GOT3 (cell line): ENCODE measurements around the gene NTRK2.

ENCODE experiments used
- DNase-seq: peaks from one replicate; lab custom pipeline; 2025; ENCODE audit warnings: mixed read lengths; lab: John Stamatoyannopoulos, UW

NTRK2 gene

DNA sequence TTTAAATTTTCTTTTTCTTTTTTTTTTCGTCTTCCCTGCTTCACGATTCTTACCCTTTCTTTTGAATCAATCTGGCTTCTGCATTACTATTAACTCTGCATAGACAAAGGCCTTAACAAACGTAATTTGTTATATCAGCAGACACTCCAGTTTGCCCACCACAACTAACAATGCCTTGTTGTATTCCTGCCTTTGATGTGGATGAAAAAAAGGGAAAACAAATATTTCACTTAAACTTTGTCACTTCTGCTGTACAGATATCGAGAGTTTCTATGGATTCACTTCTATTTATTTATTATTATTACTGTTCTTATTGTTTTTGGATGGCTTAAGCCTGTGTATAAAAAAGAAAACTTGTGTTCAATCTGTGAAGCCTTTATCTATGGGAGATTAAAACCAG, 352.2 kb downstream of the NTRK2 start:
- no peak for DNase-seq

DNA sequence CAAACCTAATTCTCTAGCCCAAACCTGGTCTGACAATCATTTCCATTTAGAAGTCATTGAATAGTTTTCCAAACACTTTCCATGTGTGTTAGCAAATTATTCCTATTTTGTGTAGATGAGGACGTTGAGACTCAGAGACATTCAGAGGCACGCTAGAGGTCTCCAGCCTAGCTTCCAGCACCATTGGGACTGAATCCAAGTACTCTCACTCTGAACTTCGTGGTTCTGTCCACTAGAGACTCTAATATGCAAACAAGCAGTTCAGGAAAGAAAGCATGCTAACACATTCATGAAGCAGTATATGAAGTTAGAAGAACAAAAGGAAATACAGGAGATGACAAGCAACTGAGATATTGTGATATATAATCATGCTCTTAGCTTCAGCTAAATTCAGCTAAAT, 354.8 kb downstream of the NTRK2 start:
- DNase-seq, result no peak

DNA sequence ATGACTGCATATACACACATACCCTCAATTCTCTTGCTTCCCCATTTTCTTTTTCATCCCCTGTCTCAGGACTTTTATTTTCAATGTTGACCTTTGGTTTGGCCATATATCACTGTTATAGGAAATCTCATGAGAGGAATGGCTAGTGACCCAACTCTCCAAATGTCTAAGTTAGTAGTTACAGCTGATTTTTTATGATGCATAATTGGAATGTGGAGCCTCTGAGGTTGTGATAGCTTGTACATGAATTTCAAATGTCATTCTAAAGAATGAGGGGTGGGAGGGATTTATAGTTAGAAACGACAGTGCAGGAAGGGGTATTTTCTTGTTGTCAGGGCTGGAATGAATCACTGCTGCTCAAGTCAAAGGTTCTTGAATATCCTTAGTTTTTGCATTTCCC, 356.1 kb downstream of the NTRK2 start:
- no peak for DNase-seq

DNA sequence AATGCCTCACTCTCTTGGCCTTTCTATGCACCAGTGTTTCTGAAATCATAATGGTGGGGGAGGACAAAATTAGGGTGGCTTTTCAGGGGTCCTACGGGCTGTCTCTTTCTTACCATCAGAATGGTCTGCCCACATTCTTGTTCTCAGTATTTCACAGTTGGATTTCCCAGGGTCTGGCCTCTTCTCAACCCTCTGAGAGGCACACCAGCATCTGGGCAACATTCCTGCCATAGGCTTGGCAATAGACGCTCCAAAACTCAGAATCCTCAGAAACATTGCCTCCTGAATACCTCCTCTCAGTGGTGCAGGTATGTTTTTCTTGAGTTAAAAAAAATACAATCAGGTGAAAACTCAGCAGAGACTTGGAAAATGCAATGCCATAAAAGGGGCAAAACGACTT, 358.3 kb downstream of the NTRK2 start:
- DNase-seq, result no peak

DNA sequence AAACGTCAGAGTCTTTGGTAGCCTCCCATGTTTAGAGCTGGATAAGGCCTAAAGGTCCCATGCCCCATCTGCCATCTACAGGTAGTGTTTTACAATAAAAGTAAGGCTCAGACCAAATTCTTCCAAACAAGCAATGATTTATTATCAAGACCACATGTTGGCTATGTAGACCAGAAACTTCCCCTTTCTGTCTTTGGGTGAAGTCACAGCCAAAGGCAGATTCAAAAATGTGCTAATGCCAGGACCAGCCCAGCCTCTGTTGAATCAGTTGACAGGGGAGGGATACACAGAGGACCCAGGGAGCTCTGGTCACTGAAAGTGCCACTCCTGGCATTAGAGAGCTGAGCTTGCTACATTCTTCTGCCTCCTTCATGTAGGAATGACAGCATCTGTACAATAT, 360.8 kb downstream of the NTRK2 start:
- no peak for DNase-seq

DNA sequence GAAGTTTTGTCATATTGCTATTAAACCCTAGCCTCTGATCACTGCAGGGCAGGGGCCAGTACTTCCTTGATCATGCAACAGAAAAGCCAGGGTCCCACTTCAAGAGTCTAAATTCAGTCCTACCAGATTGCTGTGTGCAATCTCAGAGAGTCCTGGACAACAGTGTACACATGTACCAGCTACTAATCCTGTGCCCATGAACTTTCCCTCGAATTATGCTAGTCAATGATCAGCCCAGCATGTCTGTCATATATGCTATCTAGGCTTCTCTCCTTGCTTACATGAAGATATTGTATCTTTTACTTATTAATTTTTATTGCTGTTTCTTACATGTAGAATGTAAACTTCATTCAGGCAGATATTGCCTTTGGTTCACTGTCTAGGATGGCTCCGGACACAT, 367.0 kb downstream of the NTRK2 start:
- DNase-seq, result no peak

DNA sequence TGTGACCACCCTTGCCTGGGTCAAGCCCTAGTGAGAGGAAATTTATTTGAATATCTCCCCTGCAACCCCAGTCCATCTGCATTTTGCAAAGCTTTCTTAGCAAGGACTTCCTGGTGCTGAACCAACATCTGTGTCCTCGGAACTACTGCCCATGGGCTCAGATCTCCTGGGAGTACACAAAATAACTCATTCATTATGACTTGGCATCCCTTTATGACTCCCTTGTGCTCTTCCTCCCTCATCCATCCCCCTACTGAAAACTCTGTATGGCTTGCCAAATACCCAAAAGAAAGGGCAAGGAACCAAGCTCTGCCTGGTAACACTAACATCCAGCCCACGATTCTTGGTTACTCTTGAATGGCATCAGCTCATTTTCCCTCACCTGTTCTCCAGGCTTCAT, 368.5 kb downstream of the NTRK2 start:
- DNase-seq, result no peak

DNA sequence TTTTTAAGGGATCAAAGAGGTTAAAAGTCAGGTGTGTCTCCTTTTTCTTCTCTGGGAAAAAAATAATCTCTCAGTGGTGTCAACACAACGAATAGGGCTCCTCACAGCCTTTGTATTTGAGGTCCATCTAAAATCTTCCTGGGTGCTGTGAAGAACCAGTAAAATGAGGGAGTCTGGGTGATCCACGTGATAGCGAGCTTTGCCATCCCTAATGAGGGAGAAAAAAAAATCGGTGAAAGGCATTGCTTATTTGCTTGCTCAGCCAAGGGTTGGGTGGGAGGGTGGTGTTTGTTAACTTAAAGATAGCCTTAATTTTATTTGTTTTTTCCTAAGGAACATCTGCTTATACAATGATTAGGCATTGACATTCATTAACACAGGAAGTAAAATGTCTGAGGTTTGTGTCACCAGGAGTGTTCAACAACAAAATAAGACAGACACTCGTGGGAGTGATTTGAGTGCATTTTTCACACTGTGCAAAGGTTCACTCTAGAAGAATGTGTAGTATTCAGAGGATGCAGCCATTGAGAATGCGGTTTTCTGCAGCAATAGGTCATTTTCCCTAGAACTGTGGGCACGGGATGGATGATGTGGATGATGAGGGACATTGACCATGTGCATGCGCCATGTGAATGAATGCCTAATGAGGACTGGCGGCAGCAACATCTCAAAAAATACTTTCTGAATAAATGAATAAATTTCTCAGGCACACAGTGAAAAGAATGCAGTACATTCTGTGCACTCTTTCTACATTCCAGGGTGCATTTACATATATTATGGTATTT, 369.5 kb downstream of the NTRK2 start:
- no peak for DNase-seq

DNA sequence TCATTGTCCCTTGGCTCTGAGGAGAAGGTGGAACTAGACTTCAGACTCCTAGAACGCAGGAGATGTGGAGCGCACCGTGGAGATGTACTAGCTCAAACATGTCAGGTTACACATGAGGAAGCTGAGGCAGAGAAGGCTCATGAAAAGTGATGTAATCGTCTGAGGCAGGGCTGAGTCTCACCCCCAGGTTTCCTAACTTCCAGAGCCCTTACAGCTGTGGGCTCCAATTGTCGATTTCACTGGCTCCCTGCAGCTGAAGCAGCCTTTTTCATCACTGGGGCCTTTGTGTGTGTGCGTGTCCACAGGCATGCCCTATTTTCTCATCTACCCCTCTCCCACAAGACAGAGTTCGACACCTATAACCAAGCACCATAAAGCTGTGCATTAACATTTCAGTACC, 370.6 kb downstream of the NTRK2 start:
- no peak for DNase-seq

DNA sequence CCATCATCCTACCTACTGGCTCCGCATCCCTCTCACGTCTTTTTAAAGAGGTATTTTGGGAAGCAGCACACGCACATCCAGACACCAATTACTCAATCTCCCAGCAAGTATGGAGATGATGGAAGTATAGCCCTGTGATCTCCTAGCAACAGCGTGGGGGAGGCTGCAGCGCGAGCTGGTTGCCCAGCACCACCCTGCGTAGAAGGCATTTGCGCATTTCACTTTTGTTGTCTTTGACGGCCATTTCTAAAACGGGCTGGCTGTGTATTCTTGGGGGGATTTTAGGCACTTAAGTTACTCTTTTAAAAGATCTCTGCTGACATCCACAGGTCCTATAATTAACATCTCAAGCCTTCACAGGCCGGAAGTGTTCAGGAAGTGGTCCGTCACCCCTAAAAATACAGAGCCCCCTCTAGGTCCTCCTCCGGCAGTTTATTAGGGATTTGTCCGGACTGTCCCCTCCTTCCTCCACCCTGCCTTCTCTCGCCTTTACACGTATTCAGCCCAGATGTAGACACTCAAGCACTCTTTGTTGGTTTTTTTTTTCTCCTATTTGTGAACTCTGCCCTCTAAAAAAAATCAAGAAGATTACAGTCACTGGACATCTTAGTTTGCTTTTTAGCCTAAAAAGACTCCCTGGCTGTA, 371.4 kb downstream of the NTRK2 start:
- no peak for DNase-seq

DNA sequence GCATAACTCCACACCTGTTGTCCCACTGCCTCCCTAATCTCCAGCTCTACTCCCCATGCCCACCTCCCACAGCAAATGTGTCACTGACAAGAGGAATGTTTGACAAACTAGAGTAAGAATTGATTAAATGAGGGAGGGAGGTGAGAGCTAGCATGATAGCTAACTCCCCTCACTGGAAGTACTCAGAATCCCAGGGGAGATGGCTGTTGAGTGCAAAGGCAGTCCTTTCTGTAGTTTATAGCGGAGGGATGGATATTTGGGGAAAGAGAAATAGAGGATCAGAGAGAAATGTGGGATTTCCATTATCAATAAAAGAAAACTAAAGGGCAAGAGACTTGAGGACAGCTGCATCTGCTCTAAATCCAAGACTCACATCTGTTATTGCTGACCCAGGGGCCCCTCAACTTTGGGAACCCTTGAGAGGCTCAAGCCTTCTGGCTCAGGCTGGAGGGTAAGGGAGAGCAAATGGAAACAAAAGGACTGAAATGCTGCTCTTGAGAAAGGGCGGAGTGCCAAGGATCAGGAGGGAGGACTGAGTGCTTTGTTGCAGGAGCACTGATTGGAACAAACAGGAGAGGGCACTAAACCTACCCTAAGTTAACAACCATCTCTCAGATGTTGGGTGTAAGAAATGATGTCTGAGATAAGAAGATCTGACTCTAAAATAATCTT, 372.1 kb downstream of the NTRK2 start:
- DNase-seq, result no peak

DNA sequence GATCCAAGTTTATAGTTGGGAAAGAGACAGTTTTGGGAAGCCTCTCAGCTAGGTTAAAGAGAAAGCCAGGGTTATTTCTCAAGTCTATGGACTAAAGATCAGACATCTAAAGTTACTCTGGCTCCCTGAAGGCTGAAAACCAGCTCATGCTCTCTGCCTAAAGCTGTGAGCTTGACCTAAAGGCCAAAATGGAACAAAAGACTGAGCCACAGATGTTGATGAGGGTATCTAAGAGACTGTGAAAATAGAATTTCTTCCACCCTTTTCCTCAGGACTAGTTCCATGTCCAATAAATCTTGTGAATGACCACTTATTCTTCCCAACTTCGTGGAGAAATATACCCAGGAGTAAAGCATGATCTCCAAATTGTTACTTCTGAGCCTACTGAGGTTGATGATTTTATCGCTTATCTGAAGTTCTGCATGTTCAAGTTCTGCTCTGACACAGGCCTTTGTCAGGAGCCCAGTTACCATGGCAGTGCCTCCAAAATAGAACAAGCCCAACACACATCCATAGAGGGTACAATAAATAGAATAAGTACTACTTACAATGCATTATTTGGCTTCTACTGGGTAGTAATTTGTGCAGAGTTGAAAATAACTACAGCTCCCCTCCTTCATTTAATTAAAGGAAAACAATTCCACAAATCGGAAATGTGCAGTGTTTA, 373.6 kb downstream of the NTRK2 start:
- DNase-seq, result no peak

DNA sequence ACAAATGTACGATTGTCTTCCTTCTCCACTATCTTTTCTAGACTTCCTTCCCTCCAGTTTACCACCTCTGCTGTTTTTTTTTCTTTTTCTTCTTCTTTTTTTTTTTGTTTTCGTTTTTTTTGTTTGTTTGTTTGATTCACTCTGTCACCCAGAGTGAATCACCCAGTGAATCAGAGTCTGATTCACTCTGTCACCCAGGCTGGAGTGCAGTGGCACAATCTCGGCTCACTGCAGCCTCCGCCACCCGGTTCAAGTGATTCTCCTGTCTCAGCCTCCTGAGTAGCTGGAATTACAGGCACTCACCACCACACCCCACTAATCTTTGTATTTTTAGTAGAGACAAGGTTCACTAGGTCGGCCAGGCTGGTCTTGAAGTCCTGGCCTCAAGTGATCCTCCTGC, 375.7 kb downstream of the NTRK2 start:
- no peak for DNase-seq

DNA sequence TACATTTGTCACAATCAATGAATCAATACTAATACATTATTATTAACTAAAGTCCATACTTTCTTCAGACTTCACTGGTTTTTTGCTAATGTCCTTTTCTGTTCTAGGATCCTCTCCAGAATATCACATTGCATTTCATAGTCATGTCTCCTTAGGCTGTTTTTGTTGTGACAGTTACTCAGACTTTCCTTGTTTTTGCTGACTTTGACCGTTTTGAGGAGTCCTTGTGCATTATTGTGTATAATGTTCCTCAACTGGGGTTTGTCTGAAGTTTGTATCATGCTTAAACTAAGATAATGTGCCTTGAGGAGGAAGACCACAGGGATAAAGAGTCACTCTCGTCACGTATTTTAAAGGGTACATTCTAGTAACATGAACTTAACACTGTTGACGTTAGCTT, 376.9 kb downstream of the NTRK2 start:
- no peak for DNase-seq

DNA sequence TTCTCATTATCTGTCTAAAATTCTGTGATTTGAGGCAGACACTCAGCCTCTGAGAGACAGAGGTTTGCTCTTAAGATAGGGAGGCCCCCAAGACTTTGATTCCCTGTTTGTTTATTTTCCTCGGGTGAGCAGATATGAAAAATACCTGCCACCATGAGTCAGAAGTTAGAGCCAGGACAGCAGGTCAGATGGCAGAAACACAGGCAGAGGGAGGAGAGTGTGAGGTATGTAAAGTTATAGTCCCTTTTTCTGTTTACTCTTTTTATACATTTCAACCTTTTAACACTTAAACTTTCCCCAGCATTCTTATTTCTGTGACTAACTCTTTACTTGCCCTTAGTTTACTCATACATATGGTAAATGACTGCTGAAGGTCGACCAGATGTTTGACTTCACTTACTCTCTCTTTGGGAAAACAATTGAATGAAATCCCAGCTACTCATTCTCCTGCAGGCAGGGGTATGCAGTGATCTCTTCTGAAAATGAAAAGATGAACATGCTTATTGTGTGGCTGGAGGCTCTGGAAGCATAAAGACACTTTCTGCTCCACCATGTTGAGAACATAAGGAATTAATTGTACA, 383.8 kb downstream of the NTRK2 start:
- no peak for DNase-seq

DNA sequence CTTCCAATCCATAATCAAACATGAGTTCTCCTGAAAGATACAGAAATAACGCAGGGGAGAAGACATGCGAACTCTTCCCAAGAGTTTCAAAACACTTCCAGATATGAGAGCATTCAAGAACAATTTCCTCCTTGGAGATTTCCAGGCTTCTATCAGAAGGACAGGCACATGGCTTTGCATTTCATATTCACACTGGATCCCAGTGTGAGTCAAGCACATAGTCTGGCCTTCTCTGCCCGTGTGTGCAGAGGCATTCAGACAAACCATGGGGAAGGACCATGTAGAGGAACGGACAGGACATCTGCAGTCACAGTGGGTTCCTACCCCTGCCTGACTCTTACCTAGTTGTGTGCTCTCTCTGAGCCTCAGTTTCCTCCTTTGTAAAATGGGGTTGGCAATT, 384.5 kb downstream of the NTRK2 start:
- DNase-seq, result no peak

DNA sequence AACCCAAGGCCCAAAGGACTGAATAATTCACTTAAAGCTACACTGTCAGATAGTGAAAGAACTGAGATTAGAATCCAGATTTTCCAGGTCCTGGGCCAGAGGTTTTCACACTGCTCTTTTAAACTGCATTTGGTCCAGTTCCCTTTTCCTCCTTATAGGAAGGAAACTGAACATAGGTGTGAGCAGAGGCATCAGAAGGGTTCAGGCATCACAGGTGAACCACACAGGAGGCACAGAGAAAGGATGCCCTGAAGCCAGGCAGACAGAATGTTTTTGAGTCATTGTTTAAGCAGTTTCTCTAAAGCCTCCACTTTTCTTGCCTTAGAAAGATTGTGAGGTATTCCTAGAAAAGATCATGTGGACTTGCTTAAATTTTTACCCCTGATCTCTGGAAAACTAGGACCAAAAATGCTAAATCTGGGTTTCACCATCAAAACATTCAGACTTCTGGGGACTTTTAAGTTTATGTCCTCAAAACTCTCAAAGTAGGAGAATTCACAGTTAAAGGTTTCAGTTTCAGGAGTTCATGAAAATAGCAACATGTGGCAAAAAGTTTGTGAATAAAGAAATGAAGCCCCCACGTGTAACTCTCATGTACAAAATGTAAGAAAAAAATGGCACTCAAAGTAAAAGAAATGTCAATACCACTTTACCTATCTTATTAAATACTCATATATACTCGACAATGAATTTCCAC, 386.1 kb downstream of the NTRK2 start:
- no peak for DNase-seq

DNA sequence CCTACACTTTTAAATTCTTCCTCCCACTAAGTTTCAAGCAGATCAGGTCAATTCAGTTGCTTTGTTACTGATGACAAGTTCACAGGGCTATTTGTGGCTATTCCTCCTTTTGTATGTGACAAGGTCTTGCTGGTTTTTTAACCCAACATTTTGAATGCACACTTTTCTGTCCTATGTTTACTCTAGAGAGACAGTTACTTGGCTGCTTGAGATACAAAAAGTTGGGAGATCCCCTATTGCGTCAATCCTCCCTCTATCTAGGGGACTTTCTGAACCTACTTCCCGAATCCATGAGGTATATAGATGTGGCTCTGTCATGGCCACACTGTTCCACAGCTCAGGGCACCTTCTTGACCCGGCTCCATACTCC, 386.7 kb downstream of the NTRK2 start:
- no peak for DNase-seq

DNA sequence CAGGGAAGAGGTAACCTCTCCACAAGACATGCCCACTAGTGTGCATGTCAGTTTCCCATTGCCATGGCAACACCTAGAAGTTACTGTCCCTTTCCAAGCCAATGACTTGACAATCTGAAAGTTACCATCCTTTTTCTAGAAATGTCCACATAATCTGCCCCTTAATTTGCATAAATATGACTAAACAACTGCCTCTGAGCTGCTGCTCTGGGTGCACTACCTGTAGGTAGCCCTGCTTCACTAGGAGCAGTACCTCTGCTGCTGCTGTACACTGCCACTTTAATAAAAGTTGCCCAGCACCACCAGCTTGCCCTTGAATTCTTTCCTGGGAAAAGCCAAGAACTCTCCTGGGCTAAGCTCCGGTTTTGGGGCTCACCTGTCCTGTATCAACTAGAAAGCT, 392.4 kb downstream of the NTRK2 start:
- no peak for DNase-seq

DNA sequence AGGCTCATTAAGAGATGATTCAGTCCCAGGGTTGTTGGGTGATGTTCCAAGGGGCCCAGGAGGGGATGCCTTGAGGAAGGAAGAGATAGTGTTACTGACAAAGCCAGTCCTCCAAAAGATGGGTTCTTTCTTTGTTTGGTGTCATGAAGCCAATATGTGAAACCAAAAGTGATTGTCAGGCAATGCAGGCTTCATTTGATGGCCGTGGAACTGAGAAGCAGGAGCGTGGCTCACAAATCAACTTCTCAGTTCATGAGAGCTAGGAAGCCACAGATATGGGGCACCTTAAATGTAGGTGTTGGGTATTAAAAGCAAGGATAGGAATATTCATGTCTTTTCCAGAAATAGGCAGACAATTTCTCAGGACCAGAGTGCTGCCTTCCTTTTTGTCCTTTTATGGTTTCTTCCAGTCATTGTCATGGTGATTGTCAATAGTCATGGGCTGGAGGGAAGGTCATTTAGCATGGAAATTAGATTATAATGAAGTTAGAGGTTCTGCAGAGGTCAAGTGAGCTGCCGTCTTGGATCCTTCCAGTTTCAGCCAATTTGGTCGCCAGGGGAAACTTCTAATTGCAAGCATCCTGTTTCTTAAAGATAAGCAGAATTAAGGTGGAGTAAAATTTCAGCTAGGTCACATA, 393.0 kb downstream of the NTRK2 start:
- DNase-seq, result no peak

DNA sequence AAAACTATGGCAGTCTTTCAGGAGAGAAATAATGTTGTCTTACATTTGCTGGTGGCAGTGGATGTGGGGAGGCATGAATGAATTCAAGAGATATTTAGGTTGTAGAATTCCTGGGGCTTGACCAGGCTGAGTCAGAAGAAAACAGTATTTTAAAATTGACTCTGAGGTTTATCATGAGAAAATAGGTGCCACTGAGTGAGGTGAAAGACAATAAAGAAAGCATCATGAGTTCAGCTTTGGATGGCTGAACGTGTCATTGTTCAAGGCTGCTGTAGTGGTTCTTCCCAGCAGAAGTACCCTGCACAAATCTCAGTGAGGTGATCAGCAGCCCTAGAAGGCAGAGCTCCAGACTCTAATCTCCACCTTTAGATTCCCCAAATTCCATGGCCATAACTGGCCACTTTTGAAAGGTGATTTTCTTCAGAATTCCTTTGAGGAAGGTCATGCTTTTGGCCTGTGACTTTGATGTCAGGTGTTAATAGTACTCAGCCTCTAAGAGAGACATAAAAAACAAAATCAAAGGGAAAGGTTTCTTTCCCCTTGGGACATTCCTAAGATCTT, 395.4 kb downstream of the NTRK2 start:
- no peak for DNase-seq
